Smooth muscle cell of the brain vasculature (primary cell): ENCODE measurements around the gene GARIN5A.

Source experiments
- DNase-seq: peaks from one replicate; pipeline ENCODE4 v3.0.0-alpha.2; 2012; ENCODE audit warnings: low read depth, low spot score

GARIN5A gene

DNA sequence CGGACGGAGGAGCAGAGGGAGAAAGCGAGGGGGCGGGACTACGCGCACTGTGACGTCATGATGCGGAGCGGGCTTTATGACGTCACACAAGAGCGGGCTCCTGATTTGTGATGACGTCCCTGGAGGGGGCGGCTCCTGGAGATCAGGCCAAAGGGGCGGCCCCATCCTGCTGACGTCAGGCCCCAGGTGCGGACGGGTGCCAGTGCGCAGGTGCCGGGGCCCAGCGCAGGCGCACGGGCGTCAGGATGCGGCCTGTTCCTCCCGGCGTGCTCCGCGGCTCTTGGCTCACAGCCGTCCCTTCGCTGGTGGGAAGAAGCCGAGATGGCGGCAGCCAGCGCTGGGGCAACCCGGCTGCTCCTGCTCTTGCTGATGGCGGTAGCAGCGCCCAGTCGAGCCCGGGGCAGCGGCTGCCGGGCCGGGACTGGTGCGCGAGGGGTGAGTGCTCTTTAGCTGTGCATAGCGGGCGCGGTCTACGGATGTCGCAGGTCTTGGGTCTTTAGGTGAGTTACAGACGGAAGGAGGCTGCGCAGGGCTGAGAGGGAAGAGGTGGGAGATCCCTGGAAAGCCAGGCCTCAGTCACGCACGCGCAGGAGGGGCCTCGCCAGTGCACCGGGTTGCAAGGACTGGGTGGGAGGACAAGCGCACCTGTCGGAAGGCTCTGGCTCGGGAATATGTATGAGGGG is at the start of gene GARIN5A, which contains the start of gene EMC10:
Gene GARIN5A (minus strand): TSS at position 625 of the 683 bp plus-strand sequence. CDS start 460 bp downstream, at position 165.
Gene EMC10 (plus strand): TSS at position 284 of the 683 bp plus-strand sequence. CDS start 38 bp downstream, at position 322.
- peak; percentile 70 for DNase-seq

DNA sequence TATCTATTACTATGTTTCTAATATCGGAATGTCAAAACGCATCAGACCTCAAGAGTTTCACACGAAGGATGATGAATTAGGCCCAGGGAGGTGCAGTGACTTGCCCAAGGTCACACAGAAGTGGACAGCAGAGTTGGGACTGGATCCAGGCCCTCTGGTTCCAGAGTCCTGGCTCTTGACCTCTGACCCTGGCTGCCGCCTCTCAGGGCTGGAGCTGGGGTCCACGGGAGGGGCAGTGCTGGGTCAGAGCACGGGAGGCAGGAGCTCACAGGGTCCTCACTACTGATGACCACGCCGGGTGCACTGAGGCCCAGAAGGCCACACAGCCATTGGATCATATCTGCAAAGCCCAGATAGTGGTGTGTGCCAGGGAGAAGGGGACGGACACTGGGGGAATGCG is 46.2 kb upstream of the GARIN5A start:
- DNase-seq = no peak

DNA sequence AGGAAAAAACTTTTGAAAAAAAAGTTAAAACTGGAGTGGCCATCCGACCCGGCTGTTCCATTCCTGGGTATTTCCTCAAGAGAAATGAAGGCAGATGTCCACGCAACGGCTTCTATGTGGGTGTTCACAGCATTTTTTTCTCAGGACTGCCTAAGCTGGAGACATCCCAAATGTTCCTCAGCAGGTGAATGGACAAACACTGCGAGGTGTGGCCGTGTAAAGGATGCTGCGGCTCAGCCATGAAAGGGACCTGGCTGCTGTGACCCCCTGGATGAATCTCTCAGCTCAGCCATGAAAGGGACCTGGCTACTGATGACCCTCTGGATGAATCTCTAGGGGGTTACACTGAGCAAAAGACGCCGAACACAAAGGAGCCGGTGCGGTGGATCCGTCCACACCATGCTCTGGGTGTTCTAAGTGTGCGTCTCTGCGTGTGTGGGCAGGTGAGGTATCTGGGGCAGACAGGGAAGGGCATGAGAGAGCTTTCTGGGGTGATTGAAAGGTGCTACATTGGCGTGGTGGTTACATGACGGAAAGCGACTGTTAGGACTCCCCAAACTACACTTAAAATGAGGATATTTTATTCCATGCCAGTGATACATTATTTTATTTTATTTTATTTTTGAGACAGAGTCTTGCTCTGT is 44.3 kb upstream of the GARIN5A start:
- no peak for DNase-seq

DNA sequence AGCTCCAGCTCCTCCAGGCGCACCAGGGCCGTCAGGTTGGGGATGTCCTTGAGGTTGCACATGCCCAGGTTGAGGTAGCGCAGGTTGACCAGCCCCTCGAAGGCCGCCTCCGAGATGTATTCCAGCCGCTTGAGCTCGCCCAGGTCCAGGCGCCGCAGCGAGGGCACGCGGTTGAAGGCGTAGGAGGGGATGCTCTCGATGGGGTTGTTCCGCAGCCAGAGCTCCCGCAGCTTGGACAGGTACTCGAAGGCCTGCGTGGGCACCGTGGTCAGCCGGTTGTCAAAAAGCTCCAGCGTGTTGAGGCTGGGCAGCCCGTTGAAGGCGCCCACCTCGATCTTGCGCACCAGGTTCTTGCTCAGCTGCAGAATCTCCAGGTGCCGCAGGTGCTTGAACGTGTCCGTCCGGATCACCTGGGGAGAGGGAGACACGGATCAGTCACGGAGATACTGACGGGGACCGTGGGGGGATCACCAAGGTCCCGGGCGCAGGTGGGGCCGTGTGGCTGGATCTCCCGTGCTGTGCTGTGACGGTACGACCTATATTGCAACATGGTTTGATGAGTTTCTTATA is 42.4 kb upstream of the GARIN5A start:
- no peak for DNase-seq

DNA sequence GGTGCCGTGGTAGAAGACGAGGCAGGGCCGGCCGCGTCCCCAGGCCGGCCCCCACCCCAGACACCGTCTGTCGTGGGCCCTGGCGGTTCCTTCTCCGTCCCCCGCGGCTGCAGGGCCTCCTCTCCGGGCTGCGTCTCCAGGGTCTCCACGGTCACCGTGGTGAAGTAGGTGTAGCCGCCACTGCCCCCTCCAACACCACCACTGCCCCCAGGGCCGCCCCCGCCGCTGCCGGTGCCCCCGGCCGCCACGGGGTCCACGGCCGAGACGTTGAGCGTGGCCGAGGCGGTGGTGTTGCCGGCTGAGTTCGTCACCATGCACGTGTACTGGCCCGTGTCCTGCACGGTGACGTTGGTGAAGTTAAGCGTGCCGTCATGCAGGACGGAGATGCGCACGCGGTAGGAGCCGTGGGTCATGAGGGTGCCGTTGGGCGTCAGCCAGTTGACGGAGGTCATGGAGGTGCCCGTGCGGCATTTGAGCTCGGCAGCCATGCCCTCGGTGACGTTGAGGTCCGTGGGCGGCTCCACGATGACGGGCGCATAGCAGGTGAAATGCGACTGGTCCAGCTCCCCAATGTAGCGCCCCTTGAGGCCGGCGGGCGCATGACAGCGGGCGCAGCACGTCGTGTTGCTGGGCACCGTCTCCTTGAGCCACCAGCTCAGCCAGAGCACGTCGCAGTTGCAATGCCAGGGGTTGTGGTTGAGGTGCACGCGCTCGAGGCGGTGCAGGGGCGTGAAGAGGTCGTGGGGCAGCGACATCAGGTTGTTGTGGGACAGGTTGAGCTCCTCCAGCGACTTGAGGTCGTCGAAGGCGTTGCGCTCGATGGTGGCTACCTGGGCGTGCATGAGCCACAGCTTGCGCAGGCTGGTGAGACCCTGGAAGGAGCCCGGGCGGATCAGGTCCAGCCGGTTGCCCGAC is 41.7 kb upstream of the GARIN5A start:
- no peak for DNase-seq

DNA sequence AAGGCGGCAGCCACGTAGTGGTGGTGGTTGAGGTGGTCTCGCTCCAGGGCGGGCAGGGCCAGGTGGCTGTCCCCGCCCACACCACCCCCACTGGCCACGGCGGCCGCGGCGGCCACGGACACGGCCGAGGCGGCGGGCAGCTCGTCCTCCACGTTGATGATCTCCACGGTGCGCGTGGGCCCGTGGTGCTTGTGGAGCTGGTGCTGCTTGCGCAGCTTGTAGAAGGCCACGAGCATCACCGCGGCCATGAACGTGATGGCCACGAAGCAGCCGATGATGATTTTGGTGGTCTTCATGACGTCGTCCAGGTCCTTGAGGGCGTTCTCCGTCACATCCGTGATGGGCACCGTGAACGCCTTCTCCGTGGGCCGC is 41.0 kb upstream of the GARIN5A start:
- no peak for DNase-seq

DNA sequence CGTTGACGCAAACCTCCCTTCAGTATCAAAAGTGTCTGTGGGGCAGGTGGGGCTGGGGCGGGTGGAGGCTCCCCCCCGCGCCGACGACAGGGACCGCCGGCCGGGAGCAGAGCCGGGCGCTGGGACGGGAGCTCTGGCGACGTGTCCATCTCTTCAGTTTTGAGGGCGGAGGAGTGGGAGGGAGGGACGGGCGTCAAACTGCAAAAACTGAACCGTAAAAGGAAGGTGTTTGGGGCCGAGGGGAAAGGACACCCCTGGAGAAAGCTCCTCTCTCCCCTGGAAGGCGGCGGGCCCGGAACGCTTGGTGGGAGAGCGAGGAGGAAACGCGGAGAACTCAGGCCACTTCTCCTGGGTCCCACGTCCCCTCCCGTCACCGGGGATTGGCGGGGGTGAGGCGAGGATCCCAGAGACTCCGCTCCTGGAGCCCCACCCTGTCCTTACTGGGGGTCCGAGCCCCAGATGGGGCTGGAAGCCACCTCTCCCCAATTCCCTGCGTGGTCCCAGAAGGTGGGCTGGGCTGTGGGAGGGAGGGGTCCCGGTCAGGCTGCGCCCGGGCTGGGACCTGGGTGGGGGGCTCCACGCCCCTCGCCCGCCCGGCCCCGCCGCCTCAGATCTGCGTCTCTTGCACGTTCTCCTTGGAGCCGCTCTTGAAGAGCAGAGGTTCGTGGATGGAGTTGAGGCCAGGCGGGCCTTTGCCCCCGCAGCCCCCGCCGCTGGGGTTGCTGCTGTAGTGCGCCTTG is 40.5 kb upstream of the GARIN5A start:
- no peak for DNase-seq

DNA sequence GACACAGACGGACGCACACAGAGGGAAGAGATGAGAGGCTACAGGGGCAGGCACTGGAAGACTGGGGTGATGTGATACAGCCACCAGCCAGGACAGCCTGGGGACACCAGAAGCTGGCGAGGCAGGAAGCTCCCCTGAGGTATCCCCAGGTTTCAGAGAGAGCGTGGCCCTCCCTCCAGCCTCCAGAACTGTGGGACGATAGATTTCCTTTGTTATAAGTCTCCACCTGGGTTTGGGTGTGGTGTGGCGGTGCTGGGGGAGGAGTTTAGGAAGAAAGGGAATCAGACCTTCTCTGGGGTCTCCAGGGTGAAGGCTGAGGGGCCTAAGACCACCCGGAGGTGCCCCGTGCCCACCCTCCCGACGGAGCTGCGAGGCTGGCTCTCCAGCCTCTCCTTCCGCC is 39.8 kb upstream of the GARIN5A start:
- no peak for DNase-seq

DNA sequence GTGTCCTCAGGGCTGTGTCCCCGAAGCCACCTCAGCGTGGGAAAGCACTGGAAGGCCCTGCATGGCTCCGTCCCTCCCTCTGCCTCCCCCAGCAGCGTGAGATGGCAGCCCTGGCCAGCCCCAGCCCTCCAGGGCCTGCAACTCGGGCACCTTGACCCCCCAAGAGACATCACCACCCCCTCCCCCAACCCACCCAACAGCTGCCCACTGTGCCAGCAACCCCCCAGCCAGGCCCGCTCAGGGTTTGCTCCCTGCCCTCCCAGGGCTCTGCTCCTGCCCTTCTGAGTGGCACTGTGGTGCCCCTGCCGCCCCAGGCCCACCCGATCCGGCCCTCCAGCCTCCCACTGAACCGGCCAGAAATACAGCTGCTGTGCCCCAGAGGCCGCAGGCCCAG is 38.5 kb upstream of the GARIN5A start:
- no peak for DNase-seq

DNA sequence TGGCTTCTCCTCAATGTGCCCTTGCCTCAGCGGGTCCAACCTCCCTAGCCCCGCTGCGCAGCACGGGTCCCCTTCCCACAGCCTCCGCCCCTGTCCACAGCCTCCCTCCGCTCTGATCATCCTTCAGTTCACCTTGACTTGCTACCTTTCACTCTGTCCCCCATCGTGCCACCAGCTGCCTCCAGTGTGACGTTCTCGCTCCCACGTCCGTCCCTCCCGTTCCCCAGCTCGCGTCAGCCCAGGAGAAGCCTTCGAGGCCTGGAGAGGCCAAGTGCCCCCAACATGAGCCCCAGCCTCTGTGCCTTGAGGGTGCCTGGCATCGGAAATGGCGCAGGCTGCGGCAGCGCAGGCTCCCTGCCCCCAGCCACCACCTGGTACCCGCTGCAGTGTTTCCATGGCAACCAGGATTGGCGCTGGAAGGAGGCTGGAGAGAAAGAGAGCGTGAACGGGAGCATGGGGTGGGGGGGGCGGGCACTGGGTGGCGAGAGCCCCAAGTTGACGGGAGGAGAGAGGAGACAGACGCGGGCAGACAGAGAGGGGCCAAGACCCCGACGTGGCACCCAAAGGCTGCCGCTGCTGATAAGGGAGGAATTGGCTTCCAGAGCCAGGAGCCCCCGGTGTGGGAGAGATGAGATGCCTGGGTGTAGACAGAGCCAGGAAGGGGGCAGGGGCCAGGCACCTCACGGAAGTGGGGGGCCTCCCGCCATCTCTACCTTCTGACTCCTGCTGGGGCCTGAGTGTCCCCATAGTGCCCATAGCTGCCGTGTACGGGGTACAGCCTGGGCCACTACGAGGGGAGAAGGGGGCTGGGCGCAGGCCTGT is 37.9 kb upstream of the GARIN5A start:
- DNase-seq = no peak

DNA sequence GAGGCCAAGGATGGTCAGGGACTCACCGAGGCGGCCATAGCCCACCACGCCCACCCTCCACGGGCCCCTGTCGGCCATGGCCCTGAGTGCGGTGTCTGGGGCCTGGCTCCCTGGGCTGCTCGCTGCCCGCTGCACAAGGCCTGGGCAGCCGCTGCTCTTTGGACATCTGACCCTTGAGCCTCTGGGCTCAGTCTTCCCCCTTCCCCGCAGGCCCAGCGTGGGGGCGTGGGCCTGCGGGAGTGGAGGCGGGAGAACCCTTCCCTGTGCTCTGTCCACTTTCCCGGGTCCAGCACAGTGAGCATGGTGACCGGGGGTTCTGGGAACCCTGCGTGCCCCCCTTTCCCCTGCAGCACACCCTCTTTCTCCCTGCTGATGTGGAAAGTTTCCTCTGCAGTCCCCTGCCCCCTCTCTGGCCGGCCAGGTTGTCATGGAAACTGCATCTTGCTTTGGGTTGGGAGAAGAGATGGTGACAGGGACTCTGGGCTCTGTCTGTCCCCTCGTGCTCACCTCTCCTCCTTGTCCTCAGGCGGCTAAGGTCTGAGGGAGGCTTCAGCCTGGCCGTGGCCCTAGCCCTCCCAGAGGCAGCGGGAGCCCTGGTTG is 37.2 kb upstream of the GARIN5A start, which contains the start of gene ASPDH:
Gene ASPDH (minus strand): TSS at position 168 of the 600 bp plus-strand sequence. CDS start 90 bp downstream, at position 78.
- DNase-seq = no peak

DNA sequence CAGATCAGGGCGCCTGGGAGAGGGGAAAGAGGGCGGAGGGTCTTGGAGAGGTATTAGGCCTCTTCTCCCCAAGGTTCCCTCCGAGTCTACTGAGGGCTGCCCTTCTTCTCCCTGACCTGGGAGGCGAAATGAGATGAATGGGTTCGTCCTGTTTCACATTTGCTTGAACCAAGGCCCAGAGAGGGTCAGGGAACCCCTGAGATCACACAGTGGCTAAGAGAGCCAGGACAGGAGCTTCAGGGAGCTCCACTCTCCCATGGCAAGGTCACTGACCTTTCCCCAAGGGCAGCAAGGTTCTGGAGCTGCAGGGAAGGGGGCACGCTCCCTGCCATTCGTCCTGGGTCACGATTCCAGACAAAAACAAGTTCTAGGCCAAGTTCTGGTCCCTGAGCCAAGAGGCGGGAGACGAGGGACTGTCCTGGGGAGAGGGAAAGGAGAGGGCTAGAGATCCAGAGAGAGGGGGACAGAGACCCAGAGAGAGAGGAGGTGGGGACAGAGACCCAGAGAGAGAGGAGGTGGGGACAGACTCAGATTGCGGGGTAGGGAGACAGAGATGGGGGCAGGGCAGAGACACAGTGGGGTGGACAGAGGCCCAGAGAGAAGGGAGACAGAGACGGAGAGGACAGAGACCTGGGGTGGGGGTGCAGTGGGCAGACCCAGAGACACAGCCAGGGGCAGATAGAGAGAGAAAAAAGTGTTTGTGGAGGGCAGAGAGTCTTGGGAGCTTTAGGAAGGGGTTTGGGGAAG is 36.5 kb upstream of the GARIN5A start:
- DNase-seq = no peak

DNA sequence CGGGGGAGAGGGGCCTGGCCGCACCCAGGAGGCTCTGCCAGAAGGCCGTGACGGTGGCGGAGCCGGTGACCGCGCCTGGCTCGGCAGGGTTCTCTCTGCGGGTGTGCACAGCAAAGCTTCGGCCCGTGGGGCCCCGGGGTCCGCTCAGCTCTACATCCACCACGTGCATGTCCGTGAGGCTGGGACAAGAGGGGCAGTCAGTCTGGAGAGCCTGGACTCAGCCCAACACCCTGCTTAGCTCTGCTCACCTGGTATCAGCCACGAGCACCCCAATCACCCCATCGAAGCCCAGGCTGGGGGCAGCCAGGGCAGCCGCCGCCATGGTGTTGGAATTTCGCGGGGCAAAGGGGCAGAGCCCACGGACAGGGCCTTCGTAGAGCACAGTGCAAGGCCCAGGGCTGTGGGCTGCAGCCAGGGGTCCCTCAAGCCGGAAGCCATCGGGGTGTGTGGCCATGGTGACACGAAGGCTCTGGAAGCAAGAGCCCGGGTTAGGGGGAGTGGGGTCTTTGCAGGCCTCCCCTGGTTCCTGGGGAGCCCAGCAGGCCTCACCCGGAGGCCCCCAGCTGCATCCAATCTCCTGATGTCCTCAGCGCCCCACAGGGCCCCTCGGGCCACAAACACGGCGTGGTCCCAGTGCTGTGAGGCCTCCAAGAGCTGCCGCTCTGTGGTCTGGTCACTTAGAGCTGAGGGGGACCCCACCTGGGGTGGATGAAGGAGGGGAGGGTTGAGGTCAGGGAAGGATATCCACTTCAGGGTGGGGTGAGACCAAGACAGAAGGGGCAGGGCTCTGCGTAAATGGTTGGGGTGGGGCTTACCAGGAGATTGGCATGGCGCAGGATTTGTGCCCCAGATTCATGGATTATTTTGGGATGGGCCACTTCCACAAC is 35.7 kb upstream of the GARIN5A start:
- DNase-seq = no peak

DNA sequence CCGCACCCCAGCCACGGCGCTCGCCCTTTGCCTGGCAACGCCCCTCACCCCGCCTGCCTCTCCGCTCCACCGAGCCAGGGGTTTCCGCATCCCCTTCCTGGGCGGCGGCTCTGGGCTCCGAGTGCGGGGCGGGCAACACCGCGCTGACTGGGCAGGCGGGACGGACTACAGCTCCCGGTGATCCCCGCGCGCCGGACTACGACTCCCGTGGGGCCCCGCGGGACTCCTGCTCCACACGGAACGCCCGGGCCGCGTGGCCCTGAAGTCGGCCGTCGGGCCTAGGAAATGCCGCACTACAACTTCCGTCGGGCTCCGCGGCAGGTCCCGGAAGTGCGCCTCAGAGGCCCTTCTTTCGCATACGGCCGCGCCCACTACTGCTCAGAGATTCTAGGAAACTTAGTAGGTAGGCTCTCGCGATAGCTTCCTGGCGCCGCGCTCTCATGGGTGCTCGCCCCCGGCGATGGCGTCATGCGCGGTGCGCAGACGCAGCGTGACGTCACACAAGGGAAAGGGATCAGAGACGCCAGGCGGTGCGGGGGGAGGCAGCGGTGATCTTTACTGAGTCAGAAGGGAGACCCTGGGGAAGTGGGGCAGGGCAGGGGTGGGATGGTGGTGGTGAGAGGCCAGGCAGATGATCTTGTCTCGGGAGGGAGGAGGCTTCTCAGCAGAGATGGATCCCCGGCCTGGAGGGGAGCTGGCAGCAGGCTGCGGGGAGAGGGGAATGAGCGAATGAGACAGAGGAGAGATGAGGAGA is 34.6 kb upstream of the GARIN5A start, which contains the start of gene JOSD2:
Gene JOSD2 (minus strand): TSS at position 123 of the 754 bp plus-strand sequence. CDS start 760 bp downstream, outside the sequence.
- peak; percentile 97 for DNase-seq

DNA sequence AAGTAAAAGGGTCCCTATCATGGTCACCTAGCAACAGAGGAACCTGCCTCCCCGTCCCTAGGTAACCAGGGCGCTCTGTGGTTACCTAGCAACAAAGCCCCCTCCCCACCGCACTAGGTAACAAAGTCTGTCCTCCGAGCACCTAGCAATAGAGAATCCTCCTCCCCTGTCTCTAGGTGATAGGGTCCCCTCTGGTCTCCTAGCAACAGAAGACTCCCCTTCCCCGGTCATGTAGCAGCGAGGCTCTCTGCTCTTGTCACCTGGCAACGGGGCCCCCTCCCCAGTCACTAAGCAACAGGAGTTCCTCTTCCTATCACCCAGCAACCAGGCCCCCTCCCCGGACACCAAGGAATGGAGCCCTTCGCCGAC is 34.0 kb upstream of the GARIN5A start:
- no peak for DNase-seq

DNA sequence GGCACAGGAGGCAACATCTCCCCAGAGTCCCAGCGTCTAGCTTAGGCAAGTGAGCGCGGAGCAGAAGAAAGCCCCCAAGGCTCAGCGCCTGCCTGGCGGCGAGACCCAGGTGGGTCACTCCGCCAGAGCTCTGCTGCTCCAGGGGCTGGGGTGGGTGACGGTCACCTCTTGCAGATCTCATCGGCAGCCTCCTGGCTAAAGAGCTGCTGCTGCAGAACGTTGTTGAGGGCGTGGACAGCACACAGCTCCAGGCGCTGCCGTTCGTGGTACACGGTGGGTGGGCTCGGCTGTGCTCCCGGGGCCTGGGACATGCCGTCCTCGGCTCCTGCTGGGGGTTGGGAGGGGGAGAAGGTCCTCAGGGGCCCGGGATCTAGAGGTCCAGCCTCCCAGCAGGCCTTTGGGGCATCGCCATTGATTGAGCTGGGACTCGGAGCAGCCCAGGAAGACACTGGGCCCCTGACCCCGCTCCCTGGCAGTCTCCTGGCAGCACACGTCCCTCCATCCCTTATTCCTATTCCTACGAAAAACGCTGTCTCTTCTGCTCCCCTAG is 33.5 kb upstream of the GARIN5A start:
- DNase-seq = no peak

DNA sequence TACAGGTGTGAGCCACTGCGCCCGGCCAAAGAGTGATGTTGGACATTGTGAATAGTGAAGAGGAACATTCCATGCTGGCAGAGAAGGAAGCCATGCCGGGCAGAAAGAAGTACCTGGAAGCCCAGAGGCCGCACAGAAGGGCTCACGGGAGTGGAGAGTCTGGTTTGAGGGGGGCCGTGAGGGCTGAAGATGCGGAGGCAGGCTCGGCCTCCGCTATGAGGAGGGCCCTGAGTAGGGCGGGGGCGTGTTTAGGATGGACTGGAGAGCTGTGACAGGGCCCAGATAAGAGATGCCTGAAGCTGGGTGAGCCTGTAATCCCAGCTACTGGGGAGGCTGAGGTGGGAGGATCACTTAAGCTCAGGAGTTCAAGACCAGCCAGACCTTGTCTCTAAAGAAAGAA is 32.7 kb upstream of the GARIN5A start:
- no peak for DNase-seq
